Upper lobe of left lung (tissue), 6 donors: ENCODE results near the gene ANKMY1. TPM values are rescaled to one million over a fixed set of nuclear protein-coding genes. Genes with fewer than 3 reads are reported as not detected.
A peak's percentile ranks its signal among the peaks of the same experiment; 100 is the strongest.
"Not testable (repeated sequence)": the region's sequence is repeated elsewhere in the genome, so short reads cannot be mapped to it uniquely, and the experiment has no call there.

ENCODE experiments used
- ATAC-seq, 2 donors: fragments of 200-7000 bp; cut with Tn5 transposase; one replicate each; pipeline ENCODE4 v1.9.1; 2022; ENCODE audit warnings: mild to moderate bottlenecking in 2 of 2, moderate library complexity in 2 of 2; ENCODE audit not compliant: low FRiP score in 2 of 2
- DNase-seq, 2 donors: peaks; one replicate each; pipeline ENCODE4 v3.0.0-alpha.2; 2019 to 2020
- H3K27ac ChIP-seq, 4 donors: fragments of 200-600 bp; sonication (generic); one replicate each; pipeline ENCODE4 v1.5.1; 2016 to 2019
- H3K27me3 ChIP-seq, 4 donors: fragments of 200-600 bp; sonication (generic); one replicate each; pipeline ENCODE4 v1.5.1; 2017 to 2019
- H3K36me3 ChIP-seq, 4 donors: fragments of 200-600 bp; sonication (generic); one replicate each; pipeline ENCODE4 v1.5.1; 2016 to 2019
- H3K4me1 ChIP-seq, 4 donors: fragments of 200-600 bp; sonication (generic); one replicate each; pipeline ENCODE4 v1.5.1; 2018 to 2019
- H3K4me3 ChIP-seq, 4 donors: fragments of 200-600 bp; sonication (generic); one replicate each; pipeline ENCODE4 v1.5.1; 2017 to 2019; ENCODE audit warnings: mild to moderate bottlenecking in 2 of 4, moderate library complexity in 1 of 4
- H3K9me3 ChIP-seq, 4 donors: fragments of 200-600 bp; sonication (generic); one replicate each; pipeline ENCODE4 v1.5.1; 2018 to 2019
- EP300 ChIP-seq, 4 donors: sonication (generic); formaldehyde crosslinking; IDR thresholded peaks; one replicate each; pipeline ENCODE4 v1.5.1; 2017; ENCODE audit warnings: antibody characterized with exemption in 4 of 4, control low read depth in 2 of 4
- POLR2A ChIP-seq, 4 donors: fragments of 450-650 bp; IDR thresholded peaks; one replicate each; pipeline ENCODE4 v1.5.1; 2016 to 2017; ENCODE audit warnings: antibody characterized with exemption in 4 of 4, mild to moderate bottlenecking in 2 of 4
- POLR2AphosphoS5 ChIP-seq, 2 donors: sonication (generic); formaldehyde crosslinking; IDR thresholded peaks; one replicate each; pipeline ENCODE4 v1.5.1; 2017; ENCODE audit warnings: antibody characterized with exemption in 2 of 2
- WGBS, 2 donors: methylation state at CpG; one replicate each; pipeline ENCODE4 v1.1.5; 2017 to 2018; 5-methylcytosine and 5-hydroxymethylcytosine counted together
- total RNA-seq, 6 donors: library from RNA; depleted of rRNA in 4 of 6; stranded (reverse); fragments of >200 nt in 4 of 6; gene quantifications; one replicate each; pipeline versions ENCODE4 v1.1.0 to v1.2.1, GENCODE V29; 2016 to 2021
- TF ChIP-seq, protein P1 (sequence below), 6 experiments: fragments of 450-650 bp in 4 of 6; fragments of 200-600 bp in 2 of 6; sonication (generic) in 2 of 6; IDR thresholded peaks; one replicate each; pipeline ENCODE4 v1.5.1; 2016 to 2019; ENCODE audit warnings: antibody characterized with exemption in 6 of 6
- donor health status: DM: no; HTN: no; CAD: no; lungs with moderate emphysema.
- donor health status: DM: no; HTN: yes; CAD: no; lungs with severe emphysema.

Gene ANKMY1
- total RNA-seq, 6 donors from 2014 or later, result 23.7 to 97.4 (median 26.9) TPM

- Histone ChIP-seq H3K27ac (no peak overlapping the region), H3K9me3 (no peaks in the 10 kb centered on the region), H3K27me3 (no peaks in the 10 kb centered on the region), H3K36me3 (peaks cover 0 to 38% (median 15%) of the 10 kb centered on the region in 4 donors), H3K4me1 (no peaks in the 10 kb centered on the region), H3K4me3 (no peak overlapping the region)
- TF ChIP-seq EP300 (IDR thresholded peaks at IDR 0.05), result no peak
- TF ChIP-seq POLR2AphosphoS5 (IDR thresholded peaks at IDR 0.05), result no peak
- TF ChIP-seq, protein P1, sequence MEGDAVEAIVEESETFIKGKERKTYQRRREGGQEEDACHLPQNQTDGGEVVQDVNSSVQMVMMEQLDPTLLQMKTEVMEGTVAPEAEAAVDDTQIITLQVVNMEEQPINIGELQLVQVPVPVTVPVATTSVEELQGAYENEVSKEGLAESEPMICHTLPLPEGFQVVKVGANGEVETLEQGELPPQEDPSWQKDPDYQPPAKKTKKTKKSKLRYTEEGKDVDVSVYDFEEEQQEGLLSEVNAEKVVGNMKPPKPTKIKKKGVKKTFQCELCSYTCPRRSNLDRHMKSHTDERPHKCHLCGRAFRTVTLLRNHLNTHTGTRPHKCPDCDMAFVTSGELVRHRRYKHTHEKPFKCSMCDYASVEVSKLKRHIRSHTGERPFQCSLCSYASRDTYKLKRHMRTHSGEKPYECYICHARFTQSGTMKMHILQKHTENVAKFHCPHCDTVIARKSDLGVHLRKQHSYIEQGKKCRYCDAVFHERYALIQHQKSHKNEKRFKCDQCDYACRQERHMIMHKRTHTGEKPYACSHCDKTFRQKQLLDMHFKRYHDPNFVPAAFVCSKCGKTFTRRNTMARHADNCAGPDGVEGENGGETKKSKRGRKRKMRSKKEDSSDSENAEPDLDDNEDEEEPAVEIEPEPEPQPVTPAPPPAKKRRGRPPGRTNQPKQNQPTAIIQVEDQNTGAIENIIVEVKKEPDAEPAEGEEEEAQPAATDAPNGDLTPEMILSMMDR (IDR thresholded peaks at IDR 0.05), result no peak
- no peak for TF ChIP-seq POLR2A (IDR thresholded peaks at IDR 0.05)
- 96 to 100% methylated on average over 5 to 6 of the region's 6 CpGs for WGBS, 2 donors
- DNase-seq (no peak), ATAC-seq (no peak)
Observed at GRCh38 chr2:240525802-240526201, 32.0 kb downstream of the ANKMY1 start.

DNA sequence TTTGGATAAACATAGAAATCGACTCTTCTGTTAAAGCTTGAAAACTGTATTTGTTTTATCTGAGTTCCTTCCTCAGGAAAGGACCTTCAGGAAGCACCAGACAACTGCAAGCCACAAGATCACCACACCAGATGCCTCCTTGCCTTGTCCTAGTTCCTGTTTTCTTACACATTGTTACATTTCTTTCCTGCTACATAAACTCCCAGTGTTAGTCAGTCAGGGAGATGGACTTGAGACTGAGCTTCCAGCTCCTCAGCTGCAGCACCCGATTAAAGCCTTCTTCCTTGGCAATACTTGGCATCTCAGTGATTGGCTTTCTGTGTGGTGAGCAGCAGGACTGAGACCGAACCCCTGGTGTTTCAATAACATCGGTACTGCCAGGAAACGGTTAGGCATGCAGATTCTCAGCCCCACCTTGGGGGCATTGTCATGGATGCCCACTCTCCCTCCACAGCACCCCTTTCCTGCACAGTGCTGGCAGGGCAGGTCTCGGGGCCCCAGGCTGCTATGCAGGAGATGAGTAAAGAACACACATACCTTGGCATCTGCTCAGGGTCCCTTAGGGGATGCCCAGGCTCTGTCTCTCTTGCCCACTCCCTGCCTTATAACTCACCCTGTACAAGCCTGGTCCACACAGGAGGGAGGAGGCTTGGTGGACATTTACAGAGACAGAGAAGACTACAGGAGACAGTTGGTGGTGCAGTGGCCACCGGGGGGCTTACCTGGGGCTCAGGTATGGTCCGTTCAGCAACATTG lies 32.6 kb downstream of the ANKMY1 start:
- ATAC-seq, result no peak
- no peaks in the 10 kb centered on the region for H3K27me3 ChIP-seq

GRCh38 chr2:240523451-240524281 lies 34.1 kb downstream of the ANKMY1 start:
- Histone ChIP-seq H3K4me1 (peaks cover 0 to 11% (median 4%) of the 10 kb centered on the region in 4 donors), H3K36me3 (peaks cover 0 to 32% (median 12%) of the 10 kb centered on the region in 4 donors), H3K4me3 (no peak overlapping the region), H3K27me3 (no peaks in the 10 kb centered on the region), H3K27ac (no peak overlapping the region), H3K9me3 (no peaks in the 10 kb centered on the region)
- DNase-seq (peak in 1 of 2 donors; percentile 69), ATAC-seq (no peak)
- TF ChIP-seq POLR2AphosphoS5 (IDR thresholded peaks at IDR 0.05), result no peak
- TF ChIP-seq POLR2A (IDR thresholded peaks at IDR 0.05), result no peak
- TF ChIP-seq, protein P1 (IDR thresholded peaks at IDR 0.05), result no peak
- 95 to 98% methylated on average over 19 to 32 of the region's 32 CpGs for WGBS, 2 donors

More for the DNA sequence above, 32.6 kb downstream of the ANKMY1 start:
- no peak overlapping the region for H3K27ac ChIP-seq
- no peak for DNase-seq
- H3K4me1 ChIP-seq, result peaks cover 0 to 6% (median 3%) of the 10 kb centered on the region in 4 donors
- 89 to 94% methylated on average over 6 to 8 of the region's 8 CpGs for WGBS, 2 donors
- no peak for TF ChIP-seq POLR2AphosphoS5 (IDR thresholded peaks at IDR 0.05)
- TF ChIP-seq POLR2A (IDR thresholded peaks at IDR 0.05), result no peak
- TF ChIP-seq EP300 (IDR thresholded peaks at IDR 0.05), result no peak
- TF ChIP-seq, protein P1 (IDR thresholded peaks at IDR 0.05), result no peak
- H3K36me3 ChIP-seq, result peaks cover 0 to 38% (median 15%) of the 10 kb centered on the region in 4 donors
- no peaks in the 10 kb centered on the region for H3K9me3 ChIP-seq
- no peak overlapping the region for H3K4me3 ChIP-seq

DNA sequence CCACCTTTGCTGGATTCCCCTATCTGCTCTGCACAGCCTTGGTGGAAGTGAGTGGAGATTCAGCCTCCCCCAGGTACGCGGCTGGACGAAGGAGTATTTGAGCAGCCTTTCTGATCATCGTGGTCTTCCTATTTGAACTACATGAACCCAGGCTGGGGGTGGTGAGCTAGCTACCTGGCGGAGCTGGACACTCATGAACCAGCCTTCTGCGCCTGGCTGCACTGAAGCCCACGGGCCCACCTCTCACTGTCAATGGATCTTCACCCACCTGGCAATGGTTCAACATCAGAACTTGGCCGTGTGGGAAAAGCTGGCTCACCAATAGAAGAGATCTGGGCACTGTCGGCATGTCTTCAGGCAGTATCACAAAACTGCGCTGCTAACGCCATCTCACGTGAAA lies 35.4 kb downstream of the ANKMY1 start:
- peaks cover 0 to 31% (median 11%) of the 10 kb centered on the region in 4 donors for H3K36me3 ChIP-seq
- DNase-seq (no peak), ATAC-seq (no peak)
- H3K27ac ChIP-seq, result no peak overlapping the region
- H3K9me3 ChIP-seq, result no peaks in the 10 kb centered on the region
- no peaks in the 10 kb centered on the region for H3K27me3 ChIP-seq
- TF ChIP-seq, protein P1 (IDR thresholded peaks at IDR 0.05), result no peak
- TF ChIP-seq EP300 (IDR thresholded peaks at IDR 0.05) (no peak), POLR2AphosphoS5 (IDR thresholded peaks at IDR 0.05) (no peak), POLR2A (IDR thresholded peaks at IDR 0.05) (no peak)
- peaks cover 0 to 11% (median 4%) of the 10 kb centered on the region in 4 donors for H3K4me1 ChIP-seq
- WGBS, 2 donors, result 95 to 97% methylated on average over 8 to 12 of the region's 12 CpGs
- H3K4me3 ChIP-seq, result no peak overlapping the region

DNA sequence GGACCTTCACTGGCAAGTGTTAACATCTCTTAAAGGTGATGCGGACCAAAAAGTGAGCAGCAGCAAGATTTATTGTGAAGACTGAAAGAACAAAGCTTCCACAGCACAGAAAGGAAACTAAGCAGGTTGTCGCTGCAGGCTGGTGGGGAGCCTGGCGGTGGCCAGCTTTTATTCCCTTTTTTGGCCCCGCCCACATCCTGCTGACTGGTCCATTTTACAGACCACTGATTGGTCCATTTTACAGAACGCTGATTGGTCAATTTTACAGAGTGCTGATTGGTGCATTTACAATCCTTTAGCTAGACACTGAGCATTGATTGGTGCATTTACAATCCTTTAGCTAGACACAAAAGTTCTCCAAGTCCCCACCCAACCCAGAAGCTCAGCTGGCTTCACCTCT lies 35.9 kb downstream of the ANKMY1 start:
- peaks cover 0 to 31% (median 11%) of the 10 kb centered on the region in 4 donors for H3K36me3 ChIP-seq
- not testable (repeated sequence) for DNase-seq

More for the DNA sequence above, 35.9 kb downstream of the ANKMY1 start:
- H3K27me3 ChIP-seq, ATAC-seq, H3K4me3 ChIP-seq, H3K27ac ChIP-seq, H3K9me3 ChIP-seq: not testable (repeated sequence)
- WGBS, 2 donors, result 94 to 98% methylated on average over 5 of the region's 5 CpGs
- H3K4me1 ChIP-seq, result peaks cover 0 to 11% (median 4%) of the 10 kb centered on the region in 4 donors
